Kidney capillary endothelial cell (primary cell): Measurements from ENCODE around the gene NAPG.
A peak's percentile ranks its signal among the peaks of the same experiment; 100 is the strongest.
"Not testable (repeated sequence)": the region's sequence is repeated elsewhere in the genome, so short reads cannot be mapped to it uniquely, and the experiment has no call there.

ENCODE experiments used
- DNase-seq: peaks from one replicate; pipeline ENCODE4 v3.0.0-alpha.2; 2018; ENCODE audit warnings: low spot score

NAPG gene

DNA sequence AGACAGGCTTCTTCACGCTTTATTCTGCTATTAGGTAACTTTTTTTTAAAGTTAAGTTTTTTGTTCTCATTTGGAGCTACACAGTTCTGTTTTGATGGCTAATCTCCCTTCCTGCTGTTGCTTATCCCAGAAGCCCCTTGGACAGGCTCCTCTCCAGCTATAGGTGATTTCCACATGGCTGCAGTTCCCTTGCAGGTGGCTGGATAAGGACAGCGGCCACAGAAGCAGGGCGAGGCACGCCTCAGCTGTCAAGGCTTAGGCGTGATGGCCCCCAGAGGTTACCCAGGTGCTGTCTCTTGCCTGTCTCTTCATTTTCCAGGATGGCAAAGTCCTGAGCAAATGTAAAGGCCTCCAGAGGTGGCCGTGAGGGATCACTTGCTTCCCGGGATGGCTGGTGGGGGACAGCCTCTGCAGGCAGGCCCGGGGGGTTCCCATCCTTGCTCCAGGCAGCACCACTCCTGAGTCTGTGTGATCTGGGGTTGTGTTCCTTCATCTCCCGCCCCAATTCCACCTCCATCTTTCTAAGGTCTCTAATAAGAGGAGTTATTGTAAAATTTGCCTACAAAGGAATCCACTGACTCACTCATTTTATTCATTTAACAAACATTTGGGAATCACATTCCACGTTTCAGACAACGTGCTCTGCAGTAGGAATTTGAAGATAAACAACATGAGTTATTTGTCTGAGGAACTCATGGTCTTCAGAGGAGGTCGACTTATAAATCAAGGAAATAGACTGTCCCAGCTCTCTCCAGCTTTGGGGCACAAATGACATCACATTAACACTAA lies 53.4 kb downstream of the NAPG start:
- DNase-seq, result no peak

GRCh38 chr18:10580215-10580614 lies 54.4 kb downstream of the NAPG start:
- DNase-seq, result no peak

DNA sequence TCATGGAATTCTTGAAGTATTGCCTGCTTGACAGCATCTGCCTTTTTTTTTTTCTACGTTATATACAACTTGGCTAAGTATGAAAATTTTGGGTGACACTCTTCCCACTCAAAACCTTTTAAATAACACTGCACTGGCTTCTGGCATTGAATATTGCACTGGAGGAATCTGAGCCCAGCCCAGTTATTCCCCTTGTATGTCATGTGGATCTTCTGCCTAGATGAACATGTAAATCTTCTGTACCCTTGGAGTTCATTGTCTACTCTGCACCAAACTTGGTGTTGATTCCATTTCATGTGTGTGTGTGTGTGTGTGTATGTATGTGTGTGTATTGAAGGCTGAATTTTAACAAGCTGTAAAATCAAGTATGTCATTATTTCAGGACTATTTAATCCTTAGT lies 59.4 kb downstream of the NAPG start:
- no peak for DNase-seq

DNA sequence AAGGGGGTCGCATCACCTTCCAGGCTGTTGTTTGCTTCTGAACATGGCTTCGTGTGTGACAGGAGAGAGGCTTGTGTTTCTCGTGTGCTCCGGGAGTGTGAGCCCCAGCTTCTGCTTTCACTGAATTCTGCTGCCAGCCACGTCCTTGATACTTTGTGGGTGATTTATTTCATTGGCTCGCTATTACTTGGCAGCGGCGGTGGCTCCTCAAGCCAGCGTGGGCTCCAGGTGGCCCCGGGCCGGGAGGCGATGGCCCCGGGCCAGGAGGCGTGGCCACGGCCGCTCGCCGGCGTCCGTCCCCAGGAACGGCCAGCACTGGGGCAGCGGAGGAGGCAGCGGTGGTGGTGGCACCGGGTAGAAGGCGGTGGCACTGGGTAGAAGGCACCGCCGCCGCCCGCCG lies 63.1 kb downstream of the NAPG start:
- DNase-seq, result no peak

DNA sequence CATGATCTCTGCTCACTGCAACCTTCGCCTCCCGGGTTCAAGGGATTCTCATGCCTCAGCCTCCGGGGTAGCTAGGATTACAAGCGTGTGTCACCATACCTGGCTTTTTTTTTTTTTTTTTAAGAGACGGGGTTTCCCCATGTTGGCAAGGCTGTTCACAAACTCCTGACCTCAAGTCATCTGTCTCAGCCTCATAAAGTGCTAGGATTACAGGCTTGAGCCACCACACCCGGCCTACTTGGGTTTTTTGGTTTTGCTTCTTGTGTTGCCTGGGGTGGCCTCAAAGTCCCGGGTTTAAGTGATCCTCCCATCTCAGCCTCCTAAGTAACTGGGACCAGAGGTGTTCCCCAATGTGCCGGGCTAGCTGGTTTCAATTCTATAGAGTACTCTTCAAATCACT lies 64.6 kb downstream of the NAPG start:
- no peak for DNase-seq

DNA sequence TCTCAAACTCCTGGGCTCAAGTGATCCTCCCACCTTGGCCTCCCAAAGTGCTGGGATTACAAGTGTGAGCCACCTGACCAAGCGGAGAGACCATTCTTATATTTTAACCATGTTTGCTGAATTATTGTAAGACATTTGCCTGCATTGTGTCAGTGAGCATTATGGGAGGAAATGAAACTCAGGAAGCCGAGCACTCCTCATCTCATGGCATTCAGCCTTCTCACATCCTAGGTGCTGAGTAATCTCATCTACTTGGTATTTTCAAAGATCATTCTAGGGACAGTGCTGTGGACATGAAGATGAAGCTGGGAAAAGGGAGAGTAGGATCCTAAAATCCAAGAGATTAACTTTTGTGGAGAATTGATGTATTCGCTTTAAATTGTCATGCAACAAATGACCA lies 66.1 kb downstream of the NAPG start:
- peak; percentile 16 for DNase-seq

DNA sequence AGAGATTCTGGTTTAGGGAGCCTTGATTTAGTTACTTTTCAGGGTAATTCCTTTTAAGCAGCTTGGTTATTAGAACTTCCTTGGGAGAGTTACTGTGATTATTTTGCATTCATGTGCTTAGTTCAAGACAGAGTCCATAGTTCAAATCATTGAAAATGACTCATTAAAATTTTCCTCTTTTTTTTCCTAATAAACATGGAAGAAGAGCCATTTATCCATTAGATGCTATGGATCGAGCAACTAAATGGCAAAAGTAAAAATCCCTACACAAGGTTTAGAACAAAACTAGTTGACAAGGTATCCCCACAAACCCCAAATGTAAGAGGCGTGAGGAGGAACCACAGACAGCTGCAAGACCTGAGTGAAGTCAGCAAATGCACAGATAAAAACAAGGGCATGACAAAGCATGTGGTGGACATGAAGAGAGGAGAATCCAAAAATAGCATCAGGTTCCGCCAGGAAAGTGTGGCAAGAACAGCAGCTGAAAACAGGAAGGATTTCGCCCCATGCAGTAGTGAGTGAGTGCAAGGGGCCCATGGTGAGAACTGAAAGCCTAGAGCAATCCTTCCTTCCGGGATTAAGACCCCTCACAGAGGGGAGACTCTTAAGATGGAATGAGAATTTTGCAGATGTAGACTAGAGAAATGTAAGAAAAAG lies 67.7 kb downstream of the NAPG start:
- not testable (repeated sequence) for DNase-seq

DNA sequence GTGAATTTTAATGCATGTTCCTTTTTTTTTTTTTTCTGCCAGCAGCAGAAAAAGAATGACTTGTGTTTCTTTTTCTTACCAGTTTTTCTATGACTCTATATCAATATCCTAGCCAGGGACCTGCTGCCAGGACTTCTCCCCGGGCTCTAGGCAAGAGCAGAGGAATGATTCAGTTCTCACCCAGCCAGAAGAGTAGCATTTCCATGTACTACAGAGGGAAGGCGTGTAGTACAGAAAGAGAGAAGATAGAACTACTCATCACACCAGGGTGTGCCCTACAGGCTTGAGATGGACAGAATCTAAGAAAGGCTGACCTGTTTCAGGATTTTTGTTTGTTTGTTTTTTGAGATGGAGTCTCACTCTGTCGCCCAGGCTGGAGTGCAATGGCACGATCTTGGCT lies 70.1 kb downstream of the NAPG start:
- DNase-seq, result not testable (repeated sequence)

DNA sequence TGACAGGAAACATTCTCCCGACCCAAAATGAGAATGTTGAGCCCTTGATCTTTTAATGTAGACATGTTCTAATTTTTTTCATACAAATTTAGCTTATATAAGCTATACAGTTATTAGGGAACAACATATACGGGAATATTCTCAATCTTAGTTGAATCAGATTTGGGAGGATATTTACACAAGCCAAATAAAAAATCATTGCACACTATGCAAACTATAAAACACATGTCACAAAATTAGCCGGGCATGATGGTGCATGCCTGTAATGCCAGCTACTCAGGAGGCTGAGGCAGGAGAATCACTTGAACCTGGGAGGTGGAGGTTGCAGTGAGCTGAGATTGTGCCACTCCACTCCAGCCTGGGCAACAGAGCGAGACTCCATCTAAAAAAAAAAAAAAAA lies 71.9 kb downstream of the NAPG start:
- DNase-seq, result not testable (repeated sequence)

- not testable (repeated sequence) for DNase-seq
Observed at GRCh38 chr18:10600701-10601100, 74.9 kb downstream of the NAPG start.
